Transverse colon (tissue), 4 donors: ENCODE measurements around the gene SUFU. TPM values are rescaled to one million over a fixed set of nuclear protein-coding genes. Genes with fewer than 3 reads are reported as not detected.

Experiments
- DNase-seq: peaks from one replicate; pipeline ENCODE4 v3.0.0-alpha.2; 2019
- H3K27ac ChIP-seq, 4 donors: fragments of 200-600 bp; sonication (generic); 2 replicates each; pipeline ENCODE4 v1.5.1; 2016 to 2018; ENCODE audit warnings: inconsistent platforms in 4 of 4
- H3K27me3 ChIP-seq: fragments of 200-600 bp; sonication (generic); 2 replicates; pipeline ENCODE4 v1.5.1; 2017; ENCODE audit warnings: inconsistent platforms
- H3K36me3 ChIP-seq, 4 donors: fragments of 200-600 bp; sonication (generic); 2 replicates each; pipeline ENCODE4 v1.5.1; 2017 to 2019; ENCODE audit warnings: inconsistent platforms in 4 of 4
- H3K4me1 ChIP-seq, 4 donors: fragments of 200-600 bp; sonication (generic); 2 replicates each; pipeline ENCODE4 v1.5.1; 2017 to 2020; ENCODE audit warnings: inconsistent platforms in 4 of 4
- H3K4me3 ChIP-seq, 4 donors: fragments of 200-600 bp; sonication (generic); 1 replicate in 1 of 4; 2 replicates in 3 of 4; pipeline versions ENCODE4 v1.5.1 to v1.6.1; 2017 to 2019; ENCODE audit warnings: inconsistent platforms in 4 of 4
- H3K9me3 ChIP-seq, 2 donors: fragments of 200-600 bp; sonication (generic); 2 replicates each; pipeline ENCODE4 v1.5.1; 2017 to 2019; ENCODE audit warnings: inconsistent platforms in 2 of 2
- EP300 ChIP-seq: sonication (generic); formaldehyde crosslinking; IDR thresholded peaks from one replicate; pipeline ENCODE4 v1.6.1; 2017; ENCODE audit warnings: antibody characterized with exemption, low read depth
- POLR2A ChIP-seq: fragments of 450-650 bp; IDR thresholded peaks from one replicate; pipeline ENCODE4 v1.6.1; 2016; ENCODE audit warnings: antibody characterized with exemption, mild to moderate bottlenecking, moderate library complexity
- POLR2AphosphoS5 ChIP-seq, 3 donors: sonication (generic); formaldehyde crosslinking; IDR thresholded peaks; one replicate each; pipeline ENCODE4 v1.6.1; 2016; ENCODE audit warnings: antibody characterized with exemption in 3 of 3
- WGBS, 2 donors: methylation state at CpG; one replicate each; pipeline ENCODE4 v1.1.5; 2018; ENCODE audit warnings: low coverage in 1 of 2; 5-methylcytosine and 5-hydroxymethylcytosine counted together
- in situ Hi-C, 4 donors: fragments of 200-750 bp; cut with MboI; loops; one replicate each; pipeline versions ENCODE4 v1.15.0 to v1.15.1; 2017; ENCODE audit warnings: low sequenced_read_pairs in 3 of 4, low pct_ligation_motif_present in 1 of 4, low pct_unique_long_range_greater_than_20kb in 1 of 4
- intact Hi-C: fragments of 100-400 bp; cut with DNase I; formaldehyde crosslinking; loops from one replicate; pipeline ENCODE4 v1.15.1; 2023; ENCODE audit warnings: low total_unique reads
- total RNA-seq, 4 donors: library from RNA; depleted of rRNA; stranded (reverse); fragments of >200 nt; gene quantifications; one replicate each; pipeline ENCODE4 v1.1.0, GENCODE V29; 2016
- TF ChIP-seq, protein P1 (sequence below), 5 experiments: fragments of 200-600 bp in 3 of 5; fragments of 450-650 bp in 2 of 5; sonication (generic) in 3 of 5; IDR thresholded peaks; 1 replicate in 2 of 5; 2 replicates in 3 of 5; pipeline ENCODE4 v1.5.1; 2016 to 2017; ENCODE audit warnings: antibody characterized with exemption in 5 of 5, inconsistent platforms in 3 of 5, mild to moderate bottlenecking in 2 of 5, moderate library complexity in 1 of 5

The SUFU gene
- total RNA-seq, 4 donors from 2014 or later = 5.4 to 13.8 (median 6.6) TPM

DNA sequence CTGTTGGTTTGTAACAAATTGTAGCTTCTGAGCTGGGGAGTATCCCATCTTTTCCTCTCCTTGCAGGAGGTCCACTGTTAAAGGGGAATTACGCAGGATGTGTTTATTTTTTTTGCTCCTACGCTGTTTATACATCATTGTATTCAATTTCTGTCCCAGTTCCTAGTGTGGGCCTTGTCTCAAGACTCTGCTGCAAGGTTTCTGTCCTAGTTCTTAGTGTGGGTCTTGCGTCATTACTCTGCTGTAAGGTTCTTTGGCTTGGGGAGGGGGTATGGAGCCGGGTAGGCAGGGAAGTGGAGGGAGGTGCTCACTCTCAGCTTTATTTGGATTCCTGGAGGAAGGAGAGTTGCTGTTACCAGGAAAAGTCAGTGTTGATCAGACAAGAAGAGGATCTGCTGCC is 76.5 kb downstream of the SUFU start:
- no peak overlapping the region for H3K4me3 ChIP-seq
- no peak for DNase-seq
- 78 to 93% methylated on average over 3 to 4 of the region's 4 CpGs for WGBS, 2 donors
- no peak for TF ChIP-seq EP300
- TF ChIP-seq POLR2A = no peak
- TF ChIP-seq, protein P1, sequence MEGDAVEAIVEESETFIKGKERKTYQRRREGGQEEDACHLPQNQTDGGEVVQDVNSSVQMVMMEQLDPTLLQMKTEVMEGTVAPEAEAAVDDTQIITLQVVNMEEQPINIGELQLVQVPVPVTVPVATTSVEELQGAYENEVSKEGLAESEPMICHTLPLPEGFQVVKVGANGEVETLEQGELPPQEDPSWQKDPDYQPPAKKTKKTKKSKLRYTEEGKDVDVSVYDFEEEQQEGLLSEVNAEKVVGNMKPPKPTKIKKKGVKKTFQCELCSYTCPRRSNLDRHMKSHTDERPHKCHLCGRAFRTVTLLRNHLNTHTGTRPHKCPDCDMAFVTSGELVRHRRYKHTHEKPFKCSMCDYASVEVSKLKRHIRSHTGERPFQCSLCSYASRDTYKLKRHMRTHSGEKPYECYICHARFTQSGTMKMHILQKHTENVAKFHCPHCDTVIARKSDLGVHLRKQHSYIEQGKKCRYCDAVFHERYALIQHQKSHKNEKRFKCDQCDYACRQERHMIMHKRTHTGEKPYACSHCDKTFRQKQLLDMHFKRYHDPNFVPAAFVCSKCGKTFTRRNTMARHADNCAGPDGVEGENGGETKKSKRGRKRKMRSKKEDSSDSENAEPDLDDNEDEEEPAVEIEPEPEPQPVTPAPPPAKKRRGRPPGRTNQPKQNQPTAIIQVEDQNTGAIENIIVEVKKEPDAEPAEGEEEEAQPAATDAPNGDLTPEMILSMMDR (IDR thresholded peaks at IDR 0.05) = no peak
- no peak for TF ChIP-seq POLR2AphosphoS5 (IDR thresholded peaks at IDR 0.05)
- no peaks in the 10 kb centered on the region for H3K9me3 ChIP-seq
- intact Hi-C loops (loop anchor here (10.0 kb wide), 1 partner anchor 185 kb away; the partner anchor contains the start of gene NFKB2), in situ Hi-C loops (loop anchor here in 2 of 4 donors (5.0 to 25.0 kb wide), 3 partner anchors 65 to 193 kb away; partner anchors contain the start of gene NFKB2 (in 1 of the 2))
- no peaks in the 10 kb centered on the region for H3K27me3 ChIP-seq
- no peaks in the 10 kb centered on the region for H3K36me3 ChIP-seq
- H3K4me1 ChIP-seq = peaks cover 0 to 24% (median 0%) of the 10 kb centered on the region in 4 donors
- H3K27ac ChIP-seq = peak overlapping the region in 1 of 4 donors; percentile 18

DNA sequence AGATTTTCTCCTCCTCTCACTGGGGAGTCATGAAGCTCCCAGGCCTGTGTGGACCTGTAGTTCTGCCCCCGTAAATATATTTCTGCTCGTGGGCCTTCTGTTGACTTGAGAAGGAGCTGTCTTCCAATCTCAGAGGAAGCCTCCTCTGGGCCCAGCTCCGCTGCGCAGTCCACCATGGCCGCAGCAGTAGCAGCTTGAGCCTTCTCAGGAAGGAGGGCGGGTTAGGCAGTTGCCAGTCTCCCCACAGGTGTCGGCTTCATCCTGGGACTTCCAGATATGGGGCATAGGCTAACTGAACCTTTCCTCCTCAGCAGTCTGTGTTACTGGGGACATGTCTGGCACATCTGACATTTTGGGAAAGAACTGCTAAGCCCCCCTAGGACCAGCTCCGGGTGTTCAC is 77.6 kb downstream of the SUFU start:
- 92% methylated on average over 8 of the region's 8 CpGs; no CpG with 5 or more reads in 1 of the 2 donors for WGBS, 2 donors
- Histone ChIP-seq H3K4me3 (no peak overlapping the region), H3K27ac (no peak overlapping the region), H3K4me1 (peaks cover 0 to 24% (median 0%) of the 10 kb centered on the region in 4 donors), H3K27me3 (no peaks in the 10 kb centered on the region), H3K9me3 (no peaks in the 10 kb centered on the region), H3K36me3 (no peaks in the 10 kb centered on the region)
- intact Hi-C loops = loop anchor here (10.0 kb wide), 1 partner anchor 187 kb away; the partner anchor contains the start of gene NFKB2
- no peak for DNase-seq
- TF ChIP-seq EP300 (no peak), POLR2A (no peak), POLR2AphosphoS5 (IDR thresholded peaks at IDR 0.05) (no peak)
- TF ChIP-seq, protein P1 (IDR thresholded peaks at IDR 0.05) = no peak
- in situ Hi-C loops = loop anchor here in 2 of 4 donors (5.0 to 25.0 kb wide), 3 partner anchors 67 to 194 kb away; partner anchors contain the start of gene NFKB2 (in 1 of the 2)

DNA sequence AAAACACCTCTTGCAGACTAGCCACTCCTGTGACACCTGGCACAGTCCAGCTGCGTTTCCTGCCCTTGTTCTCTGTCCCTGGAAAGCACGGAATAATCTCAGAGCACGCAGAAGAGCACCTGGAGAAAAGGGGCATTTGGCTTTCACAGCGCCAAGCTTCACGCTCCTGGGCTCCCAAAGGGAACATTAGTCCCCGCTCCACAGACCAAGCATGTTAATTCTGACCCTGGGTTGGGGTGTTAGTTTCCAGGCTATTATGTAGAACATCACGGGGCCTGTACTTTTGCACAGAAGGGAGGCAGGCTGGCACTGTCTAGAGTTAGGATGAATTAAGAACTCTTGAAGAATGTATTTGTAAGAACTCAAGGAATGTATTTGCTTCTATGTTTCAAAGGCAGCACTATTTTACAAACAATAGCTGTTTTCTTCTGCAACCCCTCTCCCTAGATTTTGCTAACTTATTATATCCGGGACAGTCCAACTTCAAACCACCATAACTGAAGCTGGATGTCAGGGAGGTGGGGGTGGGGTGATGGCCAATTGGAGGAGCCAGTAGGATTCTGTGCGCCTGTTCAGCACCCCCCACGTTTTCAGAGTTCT is 78.3 kb downstream of the SUFU start:
- in situ Hi-C loops = loop anchor here in 2 of 4 donors (5.0 to 25.0 kb wide), 3 partner anchors 67 to 195 kb away; partner anchors contain the start of gene NFKB2 (in 1 of the 2)
- no peak for DNase-seq
- Histone ChIP-seq H3K4me3 (no peak overlapping the region), H3K36me3 (no peaks in the 10 kb centered on the region), H3K27ac (peak overlapping the region in 1 of 4 donors; percentile 11), H3K27me3 (no peaks in the 10 kb centered on the region), H3K9me3 (no peaks in the 10 kb centered on the region), H3K4me1 (peaks cover 0 to 24% (median 0%) of the 10 kb centered on the region in 4 donors)
- 56 to 63% methylated on average over 3 to 10 of the region's 10 CpGs for WGBS, 2 donors
- TF ChIP-seq, protein P1 (IDR thresholded peaks at IDR 0.05) = no peak
- TF ChIP-seq POLR2AphosphoS5 (IDR thresholded peaks at IDR 0.05) = no peak
- TF ChIP-seq POLR2A = no peak
- no peak for TF ChIP-seq EP300
- intact Hi-C loops = loop anchor here (10.0 kb wide), 1 partner anchor 187 kb away; the partner anchor contains the start of gene NFKB2
